ENCODE data around the gene GHRHR.

- TF ChIP-seq EZH2 (IDR thresholded peaks at IDR 0.05; ENCODE audit: borderline replicate concordance), result no peak
- TF ChIP-seq CTCF (IDR thresholded peaks at IDR 0.05; ENCODE audit: poor library complexity), result no peak
Observed at GRCh38 chr7:30916255-30916654, 47.5 kb upstream of the GHRHR start.

Measured in hepatocyte (in vitro differentiated cells).